ENCODE data around the gene TOMM70. TPM values are rescaled to one million over a fixed set of nuclear protein-coding genes. Genes with fewer than 3 reads are reported as not detected.
"Not testable (repeated sequence)": the region's sequence is repeated elsewhere in the genome, so short reads cannot be mapped to it uniquely, and the experiment has no call there.

TOMM70 gene
- total RNA-seq, 2 experiments from 2014 or later, result 44.9 to 47.1 TPM

GRCh38 chr3:100333051-100333450 lies 67.8 kb downstream of the TOMM70 start:
- no peaks in the 10 kb centered on the region for H3K9me3 Mint-ChIP-seq
- H3K27me3 Mint-ChIP-seq, result no peaks in the 10 kb centered on the region
- H3K4me3 Mint-ChIP-seq, result no peak overlapping the region
- intact Hi-C loops (cut with micrococcal nuclease), result loop anchor here (5.0 to 10.0 kb wide), 2 partner anchors 159 to 1232 kb away; partner anchors contain the start of genes TMEM45A and TRMT10C
- peaks cover 21% of the 10 kb centered on the region for H3K4me1 Mint-ChIP-seq (ENCODE audit: low read depth)
- POLR2A ChIA-PET, result interaction anchor here (0.9 kb wide), 1 partner anchor 68 kb away, joined by 3 read pairs; the partner anchor contains the start of genes LNP1 and TOMM70
- no peak overlapping the region for H3K27ac Mint-ChIP-seq
- H3K36me3 Mint-ChIP-seq, result no peaks in the 10 kb centered on the region
- CTCF ChIA-PET, result interaction anchor here (1.1 to 1.5 kb wide), 2 partner anchors 16 to 40 kb away, joined by 3 read pairs; no protein-coding TSS in a partner anchor
- no peak for DNase-seq

- ChIA-PET POLR2A (no interaction called here), CTCF (no interaction called here)
- H3K4me3 Mint-ChIP-seq, result no peak overlapping the region
- no peaks in the 10 kb centered on the region for H3K27me3 Mint-ChIP-seq
- no peak for DNase-seq
- peaks cover 9% of the 10 kb centered on the region for H3K36me3 Mint-ChIP-seq
- intact Hi-C loops (cut with micrococcal nuclease), result loop anchor here (5.0 to 10.0 kb wide), 2 partner anchors 161 to 1233 kb away; partner anchors contain the start of genes TMEM45A and TRMT10C
- H3K9me3 Mint-ChIP-seq, result peaks cover 2% of the 10 kb centered on the region
- no peak overlapping the region for H3K27ac Mint-ChIP-seq
- peaks cover 21% of the 10 kb centered on the region for H3K4me1 Mint-ChIP-seq (ENCODE audit: low read depth)
These were observed 69.2 kb downstream of the TOMM70 start for GRCh38 chr3:100331660-100332059.

- intact Hi-C loops (cut with micrococcal nuclease), result loop anchor here (5.0 to 10.0 kb wide), 2 partner anchors 162 to 1234 kb away; partner anchors contain the start of genes TMEM45A and TRMT10C
- H3K9me3 Mint-ChIP-seq, result peaks cover 3% of the 10 kb centered on the region
- H3K27ac Mint-ChIP-seq, result no peak overlapping the region
- DNase-seq, result no peak
- H3K27me3 Mint-ChIP-seq, result no peaks in the 10 kb centered on the region
- H3K4me3 Mint-ChIP-seq, result no peak overlapping the region
- H3K36me3 Mint-ChIP-seq, result peaks cover 13% of the 10 kb centered on the region
- POLR2A ChIA-PET, result interaction anchor here (1.3 kb wide), 1 partner anchor 71 kb away, joined by 3 read pairs; the partner anchor contains the start of gene LNP1
- CTCF ChIA-PET, result no interaction called here
- peaks cover 14% of the 10 kb centered on the region for H3K4me1 Mint-ChIP-seq (ENCODE audit: low read depth)
These were observed 70.2 kb downstream of the TOMM70 start for GRCh38 chr3:100330651-100331050.

DNA sequence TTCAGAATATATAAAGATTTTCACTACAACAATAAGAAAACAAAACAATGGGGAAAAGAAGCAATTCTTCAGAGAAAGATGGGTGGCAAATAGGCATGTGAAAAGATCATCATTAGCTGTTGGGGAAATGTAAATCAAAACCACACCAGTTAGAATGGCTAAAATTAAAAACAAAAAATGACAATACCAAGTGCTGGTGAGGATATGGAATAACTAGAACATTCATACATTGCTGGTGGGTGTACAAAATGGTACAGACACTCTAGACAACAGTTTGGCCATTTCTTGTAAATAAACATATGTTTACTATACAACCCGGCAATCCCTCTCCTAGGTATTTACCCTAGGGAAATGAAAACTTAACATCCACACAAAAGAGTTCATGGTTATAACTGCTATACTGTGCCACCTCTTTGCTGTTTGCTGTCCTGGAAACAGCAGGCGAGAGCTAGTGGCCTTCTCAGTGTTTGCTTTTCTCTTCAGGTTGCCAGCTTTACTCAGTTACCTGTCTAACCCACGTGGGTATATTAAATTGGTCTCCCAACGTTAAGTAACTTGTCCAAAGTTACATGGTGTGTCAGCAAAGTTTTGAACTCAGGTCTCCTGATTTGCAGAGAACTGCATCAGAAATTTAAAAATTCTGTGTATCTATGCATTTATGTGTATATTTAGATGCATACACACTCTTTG lies 70.9 kb downstream of the TOMM70 start:
- DNase-seq, result no peak
- Mint-ChIP-seq H3K4me3 (no peak overlapping the region), H3K36me3 (peaks cover 15% of the 10 kb centered on the region), H3K4me1 (ENCODE audit: low read depth) (peaks cover 7% of the 10 kb centered on the region), H3K27me3 (no peaks in the 10 kb centered on the region), H3K9me3 (peaks cover 3% of the 10 kb centered on the region), H3K27ac (no peak overlapping the region)
- POLR2A ChIA-PET, result interaction anchor here (1.3 kb wide), 1 partner anchor 72 kb away, joined by 3 read pairs; the partner anchor contains the start of gene LNP1
- intact Hi-C loops (cut with micrococcal nuclease), result loop anchor here (5.0 to 10.0 kb wide), 2 partner anchors 162 to 1235 kb away; partner anchors contain the start of genes TMEM45A and TRMT10C
- CTCF ChIA-PET, result interaction anchor here (0.8 kb wide), 1 partner anchor 261 kb away, joined by 3 read pairs; no protein-coding TSS in a partner anchor

DNA sequence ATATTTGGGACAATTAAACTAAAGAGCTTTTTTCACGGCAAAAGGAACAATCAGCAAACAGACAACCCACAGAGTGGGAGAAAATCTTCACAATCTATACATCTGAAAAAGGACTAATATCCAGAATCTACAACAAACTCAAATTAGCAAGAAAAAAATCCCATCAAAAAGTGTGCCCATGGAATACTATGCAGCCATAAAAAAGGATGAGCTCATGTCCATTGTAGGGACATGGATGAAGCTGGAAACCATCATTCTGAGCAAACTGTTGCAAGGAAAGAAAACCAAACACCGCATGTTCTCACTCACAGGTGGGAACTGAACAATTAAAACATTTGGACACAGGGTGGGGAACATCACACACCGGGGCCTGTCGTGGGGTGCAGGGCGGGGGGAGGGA lies 73.5 kb downstream of the TOMM70 start:
- intact Hi-C loops (cut with micrococcal nuclease); H3K9me3 Mint-ChIP-seq; CTCF ChIA-PET; H3K4me3 Mint-ChIP-seq; DNase-seq; POLR2A ChIA-PET; H3K27ac Mint-ChIP-seq; H3K27me3 Mint-ChIP-seq; H3K4me1 Mint-ChIP-seq (ENCODE audit: low read depth): not testable (repeated sequence)
- H3K36me3 Mint-ChIP-seq, result peaks cover 15% of the 10 kb centered on the region

GRCh38 chr3:100325827-100326226 lies 75.1 kb downstream of the TOMM70 start:
- H3K9me3 Mint-ChIP-seq, result peaks cover 3% of the 10 kb centered on the region
- peaks cover 15% of the 10 kb centered on the region for H3K36me3 Mint-ChIP-seq
- no peak for DNase-seq
- H3K27ac Mint-ChIP-seq, result no peak overlapping the region
- ChIA-PET CTCF (interaction anchor here (1.6 kb wide), 1 partner anchor 9 kb away, joined by 4 read pairs; no protein-coding TSS in a partner anchor), POLR2A (no interaction called here)
- intact Hi-C loops (cut with micrococcal nuclease), result no loop called here
- no peak overlapping the region for H3K4me3 Mint-ChIP-seq
- no peaks in the 10 kb centered on the region for H3K27me3 Mint-ChIP-seq
- H3K4me1 Mint-ChIP-seq (ENCODE audit: low read depth), result no peaks in the 10 kb centered on the region

DNA sequence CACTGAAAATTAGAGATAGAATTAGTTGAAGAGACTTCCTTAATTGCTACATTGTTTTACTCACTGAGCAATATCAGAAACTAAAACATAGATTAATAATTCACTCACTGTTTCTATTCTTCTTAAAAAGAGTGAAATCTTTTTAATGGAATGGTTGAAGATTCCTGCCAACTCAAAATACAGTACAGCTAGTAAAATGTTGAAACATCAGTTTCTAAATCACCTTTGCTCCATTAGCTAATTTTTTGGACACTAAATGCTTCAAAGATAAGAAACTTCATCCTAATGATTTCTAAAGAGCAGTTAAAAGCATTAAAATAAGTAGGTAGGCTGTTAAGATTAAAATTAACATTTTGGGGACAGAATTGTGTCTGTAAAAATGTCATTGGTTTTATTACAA lies 76.8 kb downstream of the TOMM70 start:
- Mint-ChIP-seq H3K36me3 (peaks cover 19% of the 10 kb centered on the region), H3K4me3 (no peak overlapping the region), H3K9me3 (peaks cover 3% of the 10 kb centered on the region), H3K27me3 (no peaks in the 10 kb centered on the region), H3K4me1 (ENCODE audit: low read depth) (no peaks in the 10 kb centered on the region), H3K27ac (no peak overlapping the region)
- intact Hi-C loops (cut with micrococcal nuclease), result no loop called here
- CTCF ChIA-PET, result interaction anchor here (0.6 kb wide), 1 partner anchor 11 kb away, joined by 3 read pairs; no protein-coding TSS in a partner anchor
- no peak for DNase-seq
- POLR2A ChIA-PET, result no interaction called here

DNA sequence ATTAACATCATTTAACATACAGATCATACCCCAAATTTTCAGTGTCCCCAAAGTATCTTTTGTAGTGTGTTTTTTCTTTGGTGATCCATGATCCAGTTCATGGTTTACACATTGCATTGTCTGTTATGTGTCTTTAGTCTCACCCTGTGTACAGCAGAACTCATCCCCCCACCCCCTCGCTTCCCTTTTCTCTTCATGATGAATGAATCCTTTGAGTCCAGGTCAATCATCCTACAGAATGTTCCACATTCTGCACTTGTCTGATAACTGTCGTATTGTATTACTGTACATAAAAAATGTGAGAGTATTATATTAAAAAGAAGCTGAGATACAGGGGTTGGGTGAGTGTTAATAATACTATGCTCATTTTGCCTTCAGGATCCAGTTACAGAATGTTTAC lies 80.9 kb downstream of the TOMM70 start:
- no peak overlapping the region for H3K27ac Mint-ChIP-seq
- no peak overlapping the region for H3K4me3 Mint-ChIP-seq
- no peaks in the 10 kb centered on the region for H3K27me3 Mint-ChIP-seq
- POLR2A ChIA-PET, result interaction anchor here (0.5 to 0.7 kb wide), 2 partner anchors 11 to 143 kb away, joined by 3 to 6 read pairs; no protein-coding TSS in a partner anchor
- CTCF ChIA-PET, result no interaction called here
- DNase-seq, result no peak
- peaks cover 8% of the 10 kb centered on the region for H3K4me1 Mint-ChIP-seq (ENCODE audit: low read depth)
- intact Hi-C loops (cut with micrococcal nuclease), result loop anchor here (5.0 kb wide), 1 partner anchor 477 kb away; no protein-coding TSS in a partner anchor
- no peaks in the 10 kb centered on the region for H3K9me3 Mint-ChIP-seq
- H3K36me3 Mint-ChIP-seq, result peaks cover 6% of the 10 kb centered on the region

- no peak overlapping the region for H3K4me3 Mint-ChIP-seq
- ChIA-PET POLR2A (no interaction called here), CTCF (interaction anchor here (0.6 to 1.1 kb wide), 3 partner anchors 25 to 486 kb away, joined by 3 to 8 read pairs (median 4); no protein-coding TSS in a partner anchor)
- no peaks in the 10 kb centered on the region for H3K27me3 Mint-ChIP-seq
- peaks cover 8% of the 10 kb centered on the region for H3K4me1 Mint-ChIP-seq (ENCODE audit: low read depth)
- H3K9me3 Mint-ChIP-seq, result no peaks in the 10 kb centered on the region
- H3K36me3 Mint-ChIP-seq, result peaks cover 6% of the 10 kb centered on the region
- no peak for DNase-seq
- no peak overlapping the region for H3K27ac Mint-ChIP-seq
- intact Hi-C loops (cut with micrococcal nuclease), result loop anchor here (2.0 to 5.0 kb wide), 2 partner anchors 17 to 479 kb away; partner anchors contain the start of gene NIT2
These were observed 83.0 kb downstream of the TOMM70 start for GRCh38 chr3:100317912-100318311.

- Mint-ChIP-seq H3K36me3 (peaks cover 6% of the 10 kb centered on the region), H3K9me3 (no peaks in the 10 kb centered on the region), H3K27me3 (no peaks in the 10 kb centered on the region), H3K27ac (no peak overlapping the region), H3K4me3 (no peak overlapping the region), H3K4me1 (ENCODE audit: low read depth) (peaks cover 8% of the 10 kb centered on the region)
- DNase-seq, result peak; percentile 36
- ChIA-PET CTCF (interaction anchor here (0.7 to 2.4 kb wide), 11 partner anchors 9 to 276 kb away, joined by 3 to 22 read pairs (median 3); no protein-coding TSS in a partner anchor), POLR2A (no interaction called here)
- intact Hi-C loops (cut with micrococcal nuclease), result loop anchor here (1.0 to 5.0 kb wide), 5 partner anchors 18 to 481 kb away; partner anchors contain the start of genes LNP1, NIT2 and TOMM70
These were observed 84.2 kb downstream of the TOMM70 start for GRCh38 chr3:100316641-100317069.

Data from activated CD4-positive, alpha-beta memory T cell treated with anti-CD3 and anti-CD28 coated beads for 36 hours (primary cell).